ENCODE data around the gene SLC25A39. TPM values are rescaled to one million over a fixed set of nuclear protein-coding genes. Genes with fewer than 3 reads are reported as not detected.
A peak's percentile ranks its signal among the peaks of the same experiment; 100 is the strongest.

Gene SLC25A39
- total and polyA plus RNA-seq, 9 of the 15 experiments (the other 6 are each of a cell fraction or from before 2014, with no cell fraction given) = 4.8 to 267 (median 140) TPM

- TF ChIP-seq, protein P1, sequence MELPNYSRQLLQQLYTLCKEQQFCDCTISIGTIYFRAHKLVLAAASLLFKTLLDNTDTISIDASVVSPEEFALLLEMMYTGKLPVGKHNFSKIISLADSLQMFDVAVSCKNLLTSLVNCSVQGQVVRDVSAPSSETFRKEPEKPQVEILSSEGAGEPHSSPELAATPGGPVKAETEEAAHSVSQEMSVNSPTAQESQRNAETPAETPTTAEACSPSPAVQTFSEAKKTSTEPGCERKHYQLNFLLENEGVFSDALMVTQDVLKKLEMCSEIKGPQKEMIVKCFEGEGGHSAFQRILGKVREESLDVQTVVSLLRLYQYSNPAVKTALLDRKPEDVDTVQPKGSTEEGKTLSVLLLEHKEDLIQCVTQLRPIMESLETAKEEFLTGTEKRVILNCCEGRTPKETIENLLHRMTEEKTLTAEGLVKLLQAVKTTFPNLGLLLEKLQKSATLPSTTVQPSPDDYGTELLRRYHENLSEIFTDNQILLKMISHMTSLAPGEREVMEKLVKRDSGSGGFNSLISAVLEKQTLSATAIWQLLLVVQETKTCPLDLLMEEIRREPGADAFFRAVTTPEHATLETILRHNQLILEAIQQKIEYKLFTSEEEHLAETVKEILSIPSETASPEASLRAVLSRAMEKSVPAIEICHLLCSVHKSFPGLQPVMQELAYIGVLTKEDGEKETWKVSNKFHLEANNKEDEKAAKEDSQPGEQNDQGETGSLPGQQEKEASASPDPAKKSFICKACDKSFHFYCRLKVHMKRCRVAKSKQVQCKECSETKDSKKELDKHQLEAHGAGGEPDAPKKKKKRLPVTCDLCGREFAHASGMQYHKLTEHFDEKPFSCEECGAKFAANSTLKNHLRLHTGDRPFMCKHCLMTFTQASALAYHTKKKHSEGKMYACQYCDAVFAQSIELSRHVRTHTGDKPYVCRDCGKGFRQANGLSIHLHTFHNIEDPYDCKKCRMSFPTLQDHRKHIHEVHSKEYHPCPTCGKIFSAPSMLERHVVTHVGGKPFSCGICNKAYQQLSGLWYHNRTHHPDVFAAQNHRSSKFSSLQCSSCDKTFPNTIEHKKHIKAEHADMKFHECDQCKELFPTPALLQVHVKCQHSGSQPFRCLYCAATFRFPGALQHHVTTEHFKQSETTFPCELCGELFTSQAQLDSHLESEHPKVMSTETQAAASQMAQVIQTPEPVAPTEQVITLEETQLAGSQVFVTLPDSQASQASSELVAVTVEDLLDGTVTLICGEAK (IDR thresholded peaks at IDR 0.05) = no peak
- TF ChIP-seq, protein P1 (CRISPR knock-in tag; IDR thresholded peaks at IDR 0.05) = no peak
- no peak for TF ChIP-seq ZNF347 (CRISPR knock-in tag; IDR thresholded peaks at IDR 0.05; ENCODE audit: low read depth)
- TF ChIP-seq IRF2 (CRISPR knock-in tag; IDR thresholded peaks at IDR 0.05) = no peak
- no peak for TF ChIP-seq MAFF (IDR thresholded peaks at IDR 0.05; ENCODE audit: low read length)
- TF ChIP-seq, protein P2, sequence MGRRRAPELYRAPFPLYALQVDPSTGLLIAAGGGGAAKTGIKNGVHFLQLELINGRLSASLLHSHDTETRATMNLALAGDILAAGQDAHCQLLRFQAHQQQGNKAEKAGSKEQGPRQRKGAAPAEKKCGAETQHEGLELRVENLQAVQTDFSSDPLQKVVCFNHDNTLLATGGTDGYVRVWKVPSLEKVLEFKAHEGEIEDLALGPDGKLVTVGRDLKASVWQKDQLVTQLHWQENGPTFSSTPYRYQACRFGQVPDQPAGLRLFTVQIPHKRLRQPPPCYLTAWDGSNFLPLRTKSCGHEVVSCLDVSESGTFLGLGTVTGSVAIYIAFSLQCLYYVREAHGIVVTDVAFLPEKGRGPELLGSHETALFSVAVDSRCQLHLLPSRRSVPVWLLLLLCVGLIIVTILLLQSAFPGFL (CRISPR knock-in tag; IDR thresholded peaks at IDR 0.05) = no peak
- no peak for TF ChIP-seq ZNF197 (CRISPR knock-in tag; IDR thresholded peaks at IDR 0.05; ENCODE audit: low read depth)
- no peak for TF ChIP-seq KAT8 (IDR thresholded peaks at IDR 0.05; ENCODE audit: low read depth)
- TF ChIP-seq, protein P3, sequence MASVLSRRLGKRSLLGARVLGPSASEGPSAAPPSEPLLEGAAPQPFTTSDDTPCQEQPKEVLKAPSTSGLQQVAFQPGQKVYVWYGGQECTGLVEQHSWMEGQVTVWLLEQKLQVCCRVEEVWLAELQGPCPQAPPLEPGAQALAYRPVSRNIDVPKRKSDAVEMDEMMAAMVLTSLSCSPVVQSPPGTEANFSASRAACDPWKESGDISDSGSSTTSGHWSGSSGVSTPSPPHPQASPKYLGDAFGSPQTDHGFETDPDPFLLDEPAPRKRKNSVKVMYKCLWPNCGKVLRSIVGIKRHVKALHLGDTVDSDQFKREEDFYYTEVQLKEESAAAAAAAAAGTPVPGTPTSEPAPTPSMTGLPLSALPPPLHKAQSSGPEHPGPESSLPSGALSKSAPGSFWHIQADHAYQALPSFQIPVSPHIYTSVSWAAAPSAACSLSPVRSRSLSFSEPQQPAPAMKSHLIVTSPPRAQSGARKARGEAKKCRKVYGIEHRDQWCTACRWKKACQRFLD (CRISPR knock-in tag; IDR thresholded peaks at IDR 0.05) = no peak
- no peak for TF ChIP-seq STAT5A (IDR thresholded peaks at IDR 0.05; ENCODE audit: borderline replicate concordance, low read length)
- TF ChIP-seq SMARCA5 (IDR thresholded peaks at IDR 0.05) = no peak
- TF ChIP-seq ESRRB (CRISPR knock-in tag; IDR thresholded peaks at IDR 0.05; ENCODE audit: borderline replicate concordance) = no peak
- TF ChIP-seq, protein P4, sequence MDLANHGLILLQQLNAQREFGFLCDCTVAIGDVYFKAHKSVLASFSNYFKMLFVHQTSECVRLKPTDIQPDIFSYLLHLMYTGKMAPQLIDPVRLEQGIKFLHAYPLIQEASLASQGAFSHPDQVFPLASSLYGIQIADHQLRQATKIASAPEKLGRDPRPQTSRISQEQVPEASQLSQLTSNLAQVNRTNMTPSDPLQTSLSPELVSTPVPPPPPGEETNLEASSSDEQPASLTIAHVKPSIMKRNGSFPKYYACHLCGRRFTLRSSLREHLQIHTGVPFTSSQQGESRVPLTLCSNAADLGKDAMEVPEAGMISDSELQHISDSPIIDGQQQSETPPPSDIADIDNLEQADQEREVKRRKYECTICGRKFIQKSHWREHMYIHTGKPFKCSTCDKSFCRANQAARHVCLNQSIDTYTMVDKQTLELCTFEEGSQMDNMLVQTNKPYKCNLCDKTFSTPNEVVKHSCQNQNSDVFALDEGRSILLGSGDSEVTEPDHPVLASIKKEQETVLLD (IDR thresholded peaks at IDR 0.05) = no peak
- no peak for TF ChIP-seq ZKSCAN3 (CRISPR knock-in tag; IDR thresholded peaks at IDR 0.05)
- TF ChIP-seq ADNP (tag; IDR thresholded peaks at IDR 0.05) = peak; percentile 52; the same call in 1 of the 2 replicates
- TF ChIP-seq ZNF764 (CRISPR knock-in tag; IDR thresholded peaks at IDR 0.05; ENCODE audit: low read depth) = no peak
Observed at GRCh38 chr17:44283344-44284023, 41.1 kb downstream of the SLC25A39 start (continued).
